GM12878 (cell line): ENCODE measurements around the gene ATP13A5. TPM values are rescaled to one million over a fixed set of nuclear protein-coding genes. Genes with fewer than 3 reads are reported as not detected.

Experiments
- ATAC-seq: fragments of 200-7000 bp; cut with Tn5 transposase; 3 replicates; pipeline ENCODE4 v1.9.1; 2020; ENCODE audit warnings: mild to moderate bottlenecking, moderate library complexity
- BruUV-seq: library from RNA; stranded (reverse); fragments of 400-500 nt; replicated peaks from 2 replicates; lab custom pipeline; 2021; lab: Mats Ljungman, UMichigan
- CTCF ChIA-PET: fragments of 300-600 bp; sonication (Branson Sonifier 250); formaldehyde crosslinking; extraction: SDS; loops from one replicate; lab custom pipeline; 2021; ENCODE audit warnings: inconsistent platforms; lab: Yijun Ruan, JAX
- POLR2A ChIA-PET: fragments of 350-600 bp; formaldehyde crosslinking; extraction: SDS; loops from one replicate; lab custom pipeline; 2021; ENCODE audit warnings: inconsistent platforms; lab: Charles Lee
- RAD21 ChIA-PET: fragments of 300-600 bp; sonication (Branson Sonifier 250); formaldehyde crosslinking; loops from one replicate; lab custom pipeline; 2023; ENCODE audit warnings: antibody characterized with exemption; ENCODE audit not compliant: unreplicated experiment; lab: Charles Lee
- SMC1A ChIA-PET: fragments of 300-600 bp; sonication (Branson Sonifier 250); formaldehyde crosslinking; loops from one replicate; lab custom pipeline; 2023; ENCODE audit not compliant: unreplicated experiment, uncharacterized antibody; lab: Charles Lee
- DNase-seq: peaks from one replicate; pipeline ENCODE4 v3.0.0-alpha.2; 2011; ENCODE audit warnings: low read depth, low spot score
- FAIRE-seq: peaks from 3 replicates; lab custom pipeline; 2011; peaks lifted over from hg19 to GRCh38; lab: Jason Lieb, UNC
- H2AFZ ChIP-seq: 2 replicates; pipeline ENCODE4 v1.6.0; 2011; ENCODE audit warnings: low read depth, low read length, control low read depth; ENCODE audit not compliant: control insufficient read depth
- H3K27ac ChIP-seq: 2 replicates; pipeline ENCODE4 v1.5.1; 2011; ENCODE audit warnings: control low read depth; ENCODE audit not compliant: control insufficient read depth, insufficient read depth
- H3K27me3 ChIP-seq, 2 experiments: replicated peaks in 1 of 2; 2 replicates each; pipeline versions ENCODE4 v1.6.0 to v1.6.1; 2011; ENCODE audit warnings: low read length in 1 of 2; ENCODE audit not compliant: control insufficient read depth in 2 of 2, insufficient read depth in 2 of 2
- H3K36me3 ChIP-seq, 2 experiments: 2 replicates each; pipeline ENCODE4 v1.5.1; 2011; ENCODE audit warnings: low read length in 1 of 2; ENCODE audit not compliant: control insufficient read depth in 2 of 2, insufficient read depth in 2 of 2
- H3K4me1 ChIP-seq: 2 replicates; pipeline ENCODE4 v1.6.1; 2011; ENCODE audit warnings: mild to moderate bottlenecking, low read length, moderate library complexity, mixed read lengths; ENCODE audit not compliant: control insufficient read depth, insufficient read depth
- H3K4me2 ChIP-seq: 2 replicates; pipeline ENCODE4 v1.6.0; 2011; ENCODE audit warnings: control low read depth; ENCODE audit not compliant: control insufficient read depth, insufficient read depth
- H3K4me3 ChIP-seq: fragments of 200-600 bp; sonication (generic); 2 replicates; pipeline ENCODE4 v1.5.1; 2016
- H3K79me2 ChIP-seq: 2 replicates; pipeline ENCODE4 v1.6.0; 2011; ENCODE audit warnings: low read length; ENCODE audit not compliant: control insufficient read depth, insufficient read depth
- H3K9ac ChIP-seq: 2 replicates; pipeline ENCODE4 v1.8.0; 2011; ENCODE audit warnings: low read length, control low read depth, mixed read lengths; ENCODE audit not compliant: control insufficient read depth, insufficient read depth
- H3K9me3 ChIP-seq: replicated peaks from 3 replicates; pipeline ENCODE4 v1.5.1; 2011; ENCODE audit warnings: mild to moderate bottlenecking, low read length; ENCODE audit not compliant: control insufficient read depth, insufficient read depth
- H4K20me1 ChIP-seq: 2 replicates; pipeline ENCODE4 v1.6.0; 2011; ENCODE audit not compliant: control insufficient read depth, insufficient read depth
- ATF7 ChIP-seq: fragments of 450-650 bp; IDR thresholded peaks from 2 replicates; pipeline ENCODE4 v1.6.1; 2016; ENCODE audit warnings: low read depth, mild to moderate bottlenecking
- ELK1 ChIP-seq: IDR thresholded peaks from 2 replicates; pipeline ENCODE4 v1.6.1; 2012; ENCODE audit warnings: low read depth, low read length, improper control_type of control experiment
- EZH2 ChIP-seq: IDR thresholded peaks from 2 replicates; pipeline ENCODE4 v1.6.1; 2012; ENCODE audit warnings: low read depth, mild to moderate bottlenecking, control low read depth, inconsistent platforms, low read length, borderline replicate concordance; ENCODE audit not compliant: control insufficient read depth
- SMARCA5 ChIP-seq: fragments of 450-650 bp; IDR thresholded peaks from 2 replicates; pipeline ENCODE4 v1.6.1; 2017; ENCODE audit warnings: mild to moderate bottlenecking
- SP1 ChIP-seq: IDR thresholded peaks from one replicate; pipeline ENCODE4 v1.6.1; 2011; ENCODE audit warnings: low read depth, low read length
- SREBF1 ChIP-seq: IDR thresholded peaks from 2 replicates; pipeline ENCODE4 v1.6.1; 2012; ENCODE audit warnings: mild to moderate bottlenecking, low read length
- WGBS: methylation state at CpG from one replicate; pipeline ENCODE4 v1.1.6; 2016; ENCODE audit warnings: low lambda C conversion rate; ENCODE audit not compliant: insufficient replicate concordance, insufficient coverage; ENCODE audit errors: missing lambda C conversion rate; 5-methylcytosine and 5-hydroxymethylcytosine counted together
- in situ Hi-C: fragments of 300-500 bp; cut with MboI; formaldehyde crosslinking; loops from 9 replicates; pipeline ENCODE4 v1.14.3; 2018; ENCODE audit warnings: mixed read lengths
- intact Hi-C: fragments of 100-400 bp; cut with micrococcal nuclease; formaldehyde crosslinking; loops from one replicate; pipeline ENCODE4 v1.14.2; 2022; ENCODE audit not compliant: unreplicated experiment
- polyA plus RNA-seq, 11 experiments: library from polyadenylated mRNA; depleted of rRNA in 4 of 11; unstranded in 6 of 11; stranded (reverse) in 5 of 11; fragments of >200 nt; fragmentation: Nextera tagmentation in 4 of 11; fragmentation: Illumina TruSeq in 1 of 11; extraction: Ambion mirVana in 4 of 11; extraction: Trizol in 1 of 11; gene quantifications; 1 replicate in 1 of 11; 2 replicates in 10 of 11; pipeline versions ENCODE4 v1.2.1 to v1.2.3, GENCODE V29; 2011 to 2016; ENCODE audit warnings: inconsistent platforms in 2 of 11, missing spikeins in 2 of 11, low read depth in 1 of 11
- total RNA-seq, 4 experiments: library from RNA; depleted of rRNA in 3 of 4; stranded (reverse); fragments of >200 nt in 3 of 4; fragmentation: Illumina TruSeq in 1 of 4; extraction: Trizol in 1 of 4; gene quantifications; 2 replicates each; pipeline versions ENCODE4 v1.2.1 to v1.2.3, GENCODE V29; 2013 to 2021
- TF ChIP-seq, protein P1 (sequence below): IDR thresholded peaks from 2 replicates; pipeline ENCODE4 v1.6.1; 2011; ENCODE audit warnings: low read depth, mild to moderate bottlenecking, low read length, moderate library complexity, borderline replicate concordance; ENCODE audit errors: extremely low read depth

The ATP13A5 gene
- total and polyA plus RNA-seq, 10 of the 15 experiments (the other 5 are each of a cell fraction or from before 2014, with no cell fraction given) = not detected

GRCh38 chr3:193310914-193311723, 67.4 kb downstream of the ATP13A5 start:
- Histone ChIP-seq H3K9me3 (no peaks in the 10 kb centered on the region), H3K27me3 (peaks cover 0 to 2% of the 10 kb centered on the region in 2 experiments; a peak in 1 of 4 replicates), H3K4me2 (no peak overlapping the region), H3K27ac (no peak overlapping the region), H3K4me1 (no peaks in the 10 kb centered on the region), H4K20me1 (no peaks in the 10 kb centered on the region), H3K79me2 (no peaks in the 10 kb centered on the region), H3K36me3 (no peaks in the 10 kb centered on the region), H2AFZ (no peak overlapping the region), H3K9ac (no peak overlapping the region), H3K4me3 (no peak overlapping the region)
- BruUV-seq = no TSS peak
- ChIA-PET RAD21 (no interaction called here), POLR2A (no interaction called here), SMC1A (no interaction called here), CTCF (interaction anchor here (0.6 to 1.0 kb wide), 2 partner anchors 12 to 79 kb away, joined by 3 read pairs; no protein-coding TSS in a partner anchor)
- FAIRE-seq (no peak), DNase-seq (no peak), ATAC-seq (no peak)
- intact Hi-C loops = no loop called here
- no peak for TF ChIP-seq SMARCA5
- TF ChIP-seq ELK1 = no peak
- TF ChIP-seq SREBF1 = no peak
- TF ChIP-seq EZH2 = no peak
- no peak for TF ChIP-seq ATF7
- TF ChIP-seq, protein P1, sequence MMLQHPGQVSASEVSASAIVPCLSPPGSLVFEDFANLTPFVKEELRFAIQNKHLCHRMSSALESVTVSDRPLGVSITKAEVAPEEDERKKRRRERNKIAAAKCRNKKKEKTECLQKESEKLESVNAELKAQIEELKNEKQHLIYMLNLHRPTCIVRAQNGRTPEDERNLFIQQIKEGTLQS = no peak
- no peak for TF ChIP-seq SP1
- in situ Hi-C loops = no loop called here
- 21% methylated on average over 6 of the region's 6 CpGs for WGBS
